Tibial nerve (tissue), 4 donors: ENCODE data around the gene ARID3A. TPM values are rescaled to one million over a fixed set of nuclear protein-coding genes. Genes with fewer than 3 reads are reported as not detected.

Source experiments
- DNase-seq, 2 donors: peaks; one replicate each; pipeline ENCODE4 v3.0.0-alpha.2; 2019; ENCODE audit warnings: low spot score in 2 of 2
- H3K27ac ChIP-seq, 4 donors: fragments of 200-600 bp; sonication (generic) in 3 of 4; one replicate each; pipeline ENCODE4 v1.5.1; 2017 to 2019; ENCODE audit warnings: mild to moderate bottlenecking in 1 of 4
- H3K27me3 ChIP-seq, 2 donors: fragments of 200-600 bp; sonication (generic) in 1 of 2; one replicate each; pipeline versions ENCODE4 v1.5.1 to v1.6.0; 2017 to 2019
- H3K36me3 ChIP-seq, 3 donors: fragments of 200-600 bp; sonication (generic); one replicate each; pipeline ENCODE4 v1.5.1; 2018 to 2019
- H3K4me1 ChIP-seq, 4 donors: fragments of 200-600 bp; sonication (generic) in 3 of 4; one replicate each; pipeline ENCODE4 v1.5.1; 2017 to 2019
- H3K4me3 ChIP-seq, 4 donors: fragments of 200-600 bp; sonication (generic) in 3 of 4; one replicate each; pipeline ENCODE4 v1.5.1; 2017 to 2019; ENCODE audit warnings: mild to moderate bottlenecking in 1 of 4, moderate library complexity in 1 of 4
- H3K9me3 ChIP-seq, 4 donors: fragments of 200-600 bp; sonication (generic) in 3 of 4; one replicate each; pipeline ENCODE4 v1.5.1; 2017 to 2019
- EP300 ChIP-seq, 2 donors: sonication (generic); formaldehyde crosslinking; IDR thresholded peaks; one replicate each; pipeline ENCODE4 v1.6.1; 2017; ENCODE audit warnings: antibody characterized with exemption in 2 of 2, mild to moderate bottlenecking in 1 of 2
- POLR2A ChIP-seq, 2 donors: fragments of 450-650 bp; IDR thresholded peaks; one replicate each; pipeline ENCODE4 v1.6.1; 2017; ENCODE audit warnings: antibody characterized with exemption in 2 of 2, mild to moderate bottlenecking in 2 of 2, moderate library complexity in 2 of 2
- WGBS, 2 donors: methylation state at CpG; one replicate each; pipeline ENCODE4 v1.1.5; 2018; 5-methylcytosine and 5-hydroxymethylcytosine counted together
- total RNA-seq, 4 donors: library from RNA; depleted of rRNA; stranded (reverse); fragments of >200 nt; gene quantifications; one replicate each; pipeline ENCODE4 v1.1.0, GENCODE V29; 2016
- TF ChIP-seq, protein P1 (sequence below), 5 experiments: fragments of 200-600 bp in 3 of 5; fragments of 450-650 bp in 2 of 5; sonication (generic) in 3 of 5; IDR thresholded peaks; one replicate each; pipeline ENCODE4 v1.5.1; 2016 to 2019; ENCODE audit warnings: antibody characterized with exemption in 5 of 5, mild to moderate bottlenecking in 3 of 5, moderate library complexity in 2 of 5

Gene ARID3A
- total RNA-seq, 4 donors from 2014 or later, result 8.1 to 15.3 (median 12.5) TPM

GRCh38 chr19:1004803-1005664 lies 79.2 kb downstream of the ARID3A start:
- H3K27me3 ChIP-seq, result peaks cover 0 to 29% of the 10 kb centered on the region in 2 donors
- no peak for DNase-seq
- peaks cover 0 to 42% (median 6%) of the 10 kb centered on the region in 3 donors for H3K36me3 ChIP-seq
- no peak overlapping the region for H3K27ac ChIP-seq
- no peak for TF ChIP-seq EP300 (IDR thresholded peaks at IDR 0.05)
- TF ChIP-seq POLR2A (IDR thresholded peaks at IDR 0.05), result no peak
- TF ChIP-seq, protein P1, sequence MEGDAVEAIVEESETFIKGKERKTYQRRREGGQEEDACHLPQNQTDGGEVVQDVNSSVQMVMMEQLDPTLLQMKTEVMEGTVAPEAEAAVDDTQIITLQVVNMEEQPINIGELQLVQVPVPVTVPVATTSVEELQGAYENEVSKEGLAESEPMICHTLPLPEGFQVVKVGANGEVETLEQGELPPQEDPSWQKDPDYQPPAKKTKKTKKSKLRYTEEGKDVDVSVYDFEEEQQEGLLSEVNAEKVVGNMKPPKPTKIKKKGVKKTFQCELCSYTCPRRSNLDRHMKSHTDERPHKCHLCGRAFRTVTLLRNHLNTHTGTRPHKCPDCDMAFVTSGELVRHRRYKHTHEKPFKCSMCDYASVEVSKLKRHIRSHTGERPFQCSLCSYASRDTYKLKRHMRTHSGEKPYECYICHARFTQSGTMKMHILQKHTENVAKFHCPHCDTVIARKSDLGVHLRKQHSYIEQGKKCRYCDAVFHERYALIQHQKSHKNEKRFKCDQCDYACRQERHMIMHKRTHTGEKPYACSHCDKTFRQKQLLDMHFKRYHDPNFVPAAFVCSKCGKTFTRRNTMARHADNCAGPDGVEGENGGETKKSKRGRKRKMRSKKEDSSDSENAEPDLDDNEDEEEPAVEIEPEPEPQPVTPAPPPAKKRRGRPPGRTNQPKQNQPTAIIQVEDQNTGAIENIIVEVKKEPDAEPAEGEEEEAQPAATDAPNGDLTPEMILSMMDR (IDR thresholded peaks at IDR 0.05), result no peak
- H3K4me3 ChIP-seq, result no peak overlapping the region
- peaks cover 0 to 19% (median 10%) of the 10 kb centered on the region in 4 donors for H3K4me1 ChIP-seq
- whole genome bisulfite sequencing, 2 donors, result 84 to 90% methylated on average over 46 to 65 of the region's 70 CpGs
- no peaks in the 10 kb centered on the region for H3K9me3 ChIP-seq

DNA sequence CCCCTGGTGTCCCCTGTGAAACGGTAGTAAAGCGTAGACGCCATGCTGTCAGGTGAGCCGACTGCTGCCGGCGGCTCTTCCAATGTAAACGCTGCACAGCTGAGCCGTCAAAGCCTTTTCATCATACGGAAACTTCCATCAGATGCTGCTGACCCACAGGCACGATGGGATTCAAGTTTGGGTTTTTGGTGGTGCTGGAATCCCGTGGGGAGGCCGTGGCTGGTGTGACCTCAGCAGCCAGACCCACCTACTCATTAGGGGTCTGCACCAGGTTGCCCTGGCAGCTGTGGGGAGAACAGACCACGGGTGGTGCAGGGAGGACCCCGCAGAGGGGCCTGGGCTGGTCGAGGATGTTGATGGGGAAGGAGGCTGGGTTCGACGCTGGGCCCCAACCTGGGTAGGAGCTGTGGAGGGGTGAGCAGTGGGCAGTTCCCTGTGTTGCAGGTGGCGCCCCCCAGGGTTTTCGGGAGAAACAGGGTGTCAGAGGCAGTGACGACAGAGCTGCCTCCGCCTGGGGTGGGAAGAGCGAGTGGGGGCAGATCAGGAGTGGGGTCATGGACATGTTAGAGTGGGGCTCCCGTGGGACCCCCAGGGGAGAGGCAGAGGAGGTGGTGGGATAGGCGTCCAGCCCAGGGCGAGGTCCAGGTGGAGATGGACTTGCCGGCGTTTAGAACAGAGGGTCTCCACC lies 81.0 kb downstream of the ARID3A start:
- peaks cover 0 to 14% of the 10 kb centered on the region in 2 donors for H3K27me3 ChIP-seq
- no peak for DNase-seq
- H3K36me3 ChIP-seq, result peaks cover 0 to 60% (median 23%) of the 10 kb centered on the region in 3 donors
- no peaks in the 10 kb centered on the region for H3K9me3 ChIP-seq
- H3K27ac ChIP-seq, result no peak overlapping the region
- H3K4me1 ChIP-seq, result peaks cover 0 to 1% (median under 1%) of the 10 kb centered on the region in 4 donors
- H3K4me3 ChIP-seq, result no peak overlapping the region
- TF ChIP-seq POLR2A (IDR thresholded peaks at IDR 0.05), result no peak
- TF ChIP-seq, protein P1 (IDR thresholded peaks at IDR 0.05), result no peak
- TF ChIP-seq EP300 (IDR thresholded peaks at IDR 0.05), result no peak
- WGBS, 2 donors, result 78 to 84% methylated on average over 18 to 27 of the region's 27 CpGs

- no peak for TF ChIP-seq EP300 (IDR thresholded peaks at IDR 0.05)
- TF ChIP-seq, protein P1 (IDR thresholded peaks at IDR 0.05), result no peak
- no peak for DNase-seq
- Histone ChIP-seq H3K36me3 (peaks cover 0 to 68% (median 26%) of the 10 kb centered on the region in 3 donors), H3K27me3 (peaks cover 0 to 8% of the 10 kb centered on the region in 2 donors), H3K4me1 (no peaks in the 10 kb centered on the region), H3K4me3 (no peak overlapping the region), H3K27ac (no peak overlapping the region), H3K9me3 (no peaks in the 10 kb centered on the region)
- 93 to 95% methylated on average over 42 to 60 of the region's 73 CpGs for WGBS, 2 donors
These were observed 81.8 kb downstream of the ARID3A start for GRCh38 chr19:1007399-1008251.

DNA sequence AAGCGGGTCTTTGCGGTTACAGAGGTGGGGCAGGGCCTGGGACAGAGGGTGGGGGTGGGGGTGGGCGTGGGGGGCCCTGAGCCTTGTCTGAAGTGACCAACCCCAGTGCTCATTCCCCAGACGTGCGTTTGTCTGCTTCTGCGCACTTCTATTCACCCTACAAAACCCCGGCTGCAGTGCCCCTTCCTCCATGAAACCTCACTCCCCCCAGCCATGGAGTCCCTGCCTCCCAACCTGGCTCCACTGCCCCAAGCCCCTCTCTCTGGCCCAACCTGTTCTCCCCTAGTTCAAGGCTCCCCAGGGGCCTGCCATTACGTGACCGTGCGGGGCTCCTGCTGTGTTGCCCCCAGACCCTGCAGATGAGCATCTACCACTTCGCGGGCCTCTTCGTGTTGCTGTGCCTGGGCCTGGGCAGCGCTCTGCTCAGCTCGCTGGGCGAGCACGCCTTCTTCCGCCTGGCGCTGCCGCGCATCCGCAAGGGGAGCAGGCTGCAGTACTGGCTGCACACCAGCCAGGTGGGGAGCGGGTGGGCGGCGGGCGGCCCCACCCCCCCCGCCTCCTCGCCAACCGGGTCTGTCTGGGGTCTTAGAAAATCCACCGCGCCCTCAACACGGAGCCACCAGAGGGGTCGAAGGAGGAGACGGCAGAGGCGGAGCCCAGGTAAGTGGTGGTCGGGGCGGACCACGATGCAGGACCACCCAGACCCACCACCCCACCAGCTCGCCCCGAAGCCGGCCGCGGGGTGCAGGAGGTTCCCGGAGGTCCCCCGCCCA lies 82.6 kb downstream of the ARID3A start:
- 91 to 93% methylated on average over 23 to 45 of the region's 45 CpGs for WGBS, 2 donors
- Histone ChIP-seq H3K36me3 (peaks cover 0 to 76% (median 32%) of the 10 kb centered on the region in 3 donors), H3K27ac (peak overlapping the region in 1 of 4 donors; percentile 20), H3K4me1 (peaks cover 0 to 2% (median 0%) of the 10 kb centered on the region in 4 donors), H3K27me3 (peaks cover 0 to 1% of the 10 kb centered on the region in 2 donors), H3K4me3 (no peak overlapping the region), H3K9me3 (no peaks in the 10 kb centered on the region)
- no peak for DNase-seq
- TF ChIP-seq, protein P1 (IDR thresholded peaks at IDR 0.05), result no peak
- TF ChIP-seq EP300 (IDR thresholded peaks at IDR 0.05) (no peak), POLR2A (IDR thresholded peaks at IDR 0.05) (no peak)
